Muscle layer of duodenum (tissue), 2 donors: ENCODE measurements around the gene SLC26A11.
"Not testable (repeated sequence)": the region's sequence is repeated elsewhere in the genome, so short reads cannot be mapped to it uniquely, and the experiment has no call there.

Experiments
- H3K27ac ChIP-seq: one replicate; pipeline ENCODE4 v1.7.0; 2013; ENCODE audit warnings: mild to moderate bottlenecking, low read length
- H3K27me3 ChIP-seq: one replicate; pipeline ENCODE4 v1.7.0; 2013; ENCODE audit warnings: low read depth, mild to moderate bottlenecking, control low read depth, low read length
- H3K36me3 ChIP-seq, 2 donors: one replicate each; pipeline ENCODE4 v1.7.0; 2013; ENCODE audit warnings: low read length in 2 of 2, control low read depth in 1 of 2, mild to moderate bottlenecking in 1 of 2; ENCODE audit not compliant: insufficient read depth in 2 of 2, control insufficient read depth in 1 of 2
- H3K4me1 ChIP-seq, 2 donors: one replicate each; pipeline ENCODE4 v1.7.0; 2013; ENCODE audit warnings: low read length in 2 of 2, mild to moderate bottlenecking in 2 of 2, control low read depth in 1 of 2, moderate library complexity in 1 of 2; ENCODE audit not compliant: insufficient read depth in 2 of 2, control insufficient read depth in 1 of 2
- H3K4me3 ChIP-seq, 2 donors: one replicate each; pipeline ENCODE4 v1.7.0; 2013; ENCODE audit warnings: low read length in 2 of 2, low read depth in 1 of 2, mild to moderate bottlenecking in 1 of 2
- H3K9me3 ChIP-seq, 2 donors: one replicate each; pipeline ENCODE4 v1.7.0; 2013; ENCODE audit warnings: low read length in 2 of 2, control low read depth in 1 of 2, mild to moderate bottlenecking in 1 of 2; ENCODE audit not compliant: control insufficient read depth in 1 of 2
- donor health status: healthy.

Gene SLC26A11

DNA sequence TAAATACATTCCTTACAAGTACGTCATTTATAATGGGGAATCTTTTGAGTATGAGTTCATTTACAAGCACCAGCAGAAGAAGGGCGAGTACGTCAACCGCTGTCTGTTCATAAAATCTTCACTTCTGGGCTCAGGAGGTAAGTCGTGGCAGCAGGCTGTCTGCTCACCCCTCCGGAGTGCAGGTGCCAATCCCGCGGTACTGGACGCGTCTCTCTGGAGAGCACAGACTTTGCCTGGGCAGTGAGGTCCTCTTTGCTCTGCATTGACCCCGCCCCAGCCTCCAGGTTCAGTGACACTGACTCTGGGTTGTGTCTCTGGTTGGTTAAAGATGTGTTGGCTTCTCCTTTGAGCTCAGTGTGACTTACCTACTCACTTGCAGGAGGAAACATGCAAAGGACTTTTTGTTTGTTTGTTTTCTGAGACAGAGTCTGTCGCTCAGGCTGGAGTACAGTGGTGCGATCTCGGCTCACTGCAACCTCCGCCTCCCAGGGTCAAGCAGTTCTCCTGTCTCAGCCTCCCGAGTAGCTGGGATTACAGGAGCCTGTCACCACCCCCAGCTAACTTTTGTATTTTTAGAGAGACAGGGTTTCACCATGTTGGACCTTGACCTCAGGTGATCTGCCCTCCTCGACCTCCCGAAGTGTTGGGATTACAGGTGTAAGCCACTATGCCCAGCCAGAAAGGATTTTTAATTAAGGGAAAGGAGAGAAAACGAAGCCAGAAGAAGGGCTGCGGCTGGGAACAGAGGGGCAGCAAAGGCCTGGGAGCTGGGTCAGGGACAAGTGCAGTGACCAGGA is 71.7 kb downstream of the SLC26A11 start:
- Histone ChIP-seq H3K4me3 (no peak overlapping the region), H3K9me3 (no peaks in the 10 kb centered on the region), H3K36me3 (peaks cover 59 to 82% of the 10 kb centered on the region in 2 donors), H3K27me3 (no peaks in the 10 kb centered on the region), H3K4me1 (no peaks in the 10 kb centered on the region), H3K27ac (no peak overlapping the region)

DNA sequence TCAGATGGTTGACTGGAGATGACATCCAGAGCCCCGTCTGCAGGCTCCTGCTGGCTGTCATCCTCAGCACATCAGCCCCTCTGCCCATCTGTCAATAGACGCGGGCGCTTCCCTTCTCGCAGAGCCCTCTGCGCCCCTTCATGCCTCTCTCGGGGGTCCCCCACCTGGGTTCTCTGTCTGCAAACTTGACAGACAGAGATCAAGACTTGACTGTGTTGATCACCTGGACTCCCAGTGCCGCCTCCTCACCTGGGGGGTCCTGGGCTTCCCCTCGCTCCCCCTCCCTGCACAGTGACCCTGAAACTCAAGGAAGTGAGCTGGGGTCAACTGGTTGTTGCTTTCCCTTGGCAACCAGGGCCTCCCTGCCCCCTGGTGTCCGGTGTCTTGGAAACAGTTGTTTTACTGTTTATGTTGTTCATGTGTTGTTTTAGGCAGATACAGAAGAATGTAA is 72.3 kb downstream of the SLC26A11 start:
- H3K27me3 ChIP-seq: no peaks in the 10 kb centered on the region
- H3K36me3 ChIP-seq: peaks cover 59 to 84% of the 10 kb centered on the region in 2 donors
- no peak overlapping the region for H3K27ac ChIP-seq
- H3K4me3 ChIP-seq: no peak overlapping the region
- H3K9me3 ChIP-seq: no peaks in the 10 kb centered on the region
- H3K4me1 ChIP-seq: no peaks in the 10 kb centered on the region

DNA sequence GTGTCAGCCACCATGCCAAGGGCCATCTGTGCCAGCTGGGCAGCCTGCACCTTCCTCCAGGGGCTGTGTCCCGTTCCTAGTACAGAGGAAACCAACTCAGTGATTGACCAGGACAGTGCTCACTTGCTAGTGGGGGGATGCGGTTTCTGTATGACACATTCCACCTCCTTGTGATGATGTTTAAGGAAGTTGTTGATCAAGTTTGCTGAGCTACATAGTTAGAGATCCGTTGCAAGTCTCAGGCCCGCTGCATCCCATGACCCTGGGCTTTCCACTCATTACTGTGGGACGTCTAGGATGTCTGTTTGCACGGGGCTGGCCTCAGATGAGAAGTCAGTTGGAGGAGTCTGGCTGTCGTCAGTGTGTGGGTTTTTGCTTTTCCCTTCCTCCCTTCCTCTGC is 74.0 kb downstream of the SLC26A11 start:
- Histone ChIP-seq H3K4me3 (no peak overlapping the region), H3K36me3 (peaks cover 63 to 85% of the 10 kb centered on the region in 2 donors), H3K4me1 (no peaks in the 10 kb centered on the region), H3K27me3 (no peaks in the 10 kb centered on the region), H3K9me3 (no peaks in the 10 kb centered on the region), H3K27ac (no peak overlapping the region)

DNA sequence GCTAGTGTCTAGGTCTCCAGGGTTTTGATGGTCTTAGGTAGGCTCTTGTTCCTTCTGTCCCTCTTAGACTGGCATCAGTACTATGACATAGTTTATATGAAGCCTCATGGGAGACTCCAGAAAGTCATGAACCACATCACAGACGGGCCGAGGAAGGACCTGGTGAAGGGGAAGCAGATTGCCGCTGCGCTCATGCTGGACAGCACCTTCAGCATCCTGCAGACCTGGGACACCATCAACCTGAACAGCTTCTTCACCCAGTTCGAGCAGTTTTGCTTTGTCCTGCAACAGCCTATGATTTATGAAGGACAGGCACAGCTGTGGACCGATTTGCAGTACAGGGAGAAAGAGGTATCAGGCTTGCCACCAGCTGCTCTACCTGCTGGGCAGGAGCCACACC is 74.4 kb downstream of the SLC26A11 start:
- no peaks in the 10 kb centered on the region for H3K9me3 ChIP-seq
- peaks cover 61 to 83% of the 10 kb centered on the region in 2 donors for H3K36me3 ChIP-seq

DNA sequence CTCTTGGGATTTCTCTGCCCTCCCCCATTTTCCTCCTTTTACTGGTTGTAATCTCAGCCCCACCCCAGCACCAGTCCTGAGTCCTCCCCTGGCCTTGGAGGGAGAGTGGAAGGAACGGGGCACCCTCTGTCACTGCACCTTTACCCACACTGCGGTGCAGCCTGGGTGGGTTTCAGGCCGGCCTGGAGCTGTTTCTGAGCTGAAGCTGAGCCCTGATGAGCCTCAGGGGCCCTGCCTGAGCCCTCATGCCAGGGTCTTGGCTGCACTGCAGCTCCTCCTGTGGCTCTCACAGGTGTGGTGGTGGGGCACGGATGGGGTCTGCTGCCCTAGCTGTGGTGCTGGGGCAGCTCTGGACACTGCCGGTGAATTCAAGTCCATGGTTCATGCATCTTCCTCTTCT is 74.9 kb downstream of the SLC26A11 start:
- Histone ChIP-seq H3K4me1 (no peaks in the 10 kb centered on the region), H3K9me3 (no peaks in the 10 kb centered on the region), H3K27ac (no peak overlapping the region), H3K4me3 (no peak overlapping the region), H3K27me3 (no peaks in the 10 kb centered on the region), H3K36me3 (peaks cover 56 to 83% of the 10 kb centered on the region in 2 donors)

More for the DNA sequence above, 74.4 kb downstream of the SLC26A11 start:
- no peak overlapping the region for H3K27ac ChIP-seq
- H3K4me1 ChIP-seq: no peaks in the 10 kb centered on the region
- no peaks in the 10 kb centered on the region for H3K27me3 ChIP-seq
- H3K4me3 ChIP-seq: no peak overlapping the region

DNA sequence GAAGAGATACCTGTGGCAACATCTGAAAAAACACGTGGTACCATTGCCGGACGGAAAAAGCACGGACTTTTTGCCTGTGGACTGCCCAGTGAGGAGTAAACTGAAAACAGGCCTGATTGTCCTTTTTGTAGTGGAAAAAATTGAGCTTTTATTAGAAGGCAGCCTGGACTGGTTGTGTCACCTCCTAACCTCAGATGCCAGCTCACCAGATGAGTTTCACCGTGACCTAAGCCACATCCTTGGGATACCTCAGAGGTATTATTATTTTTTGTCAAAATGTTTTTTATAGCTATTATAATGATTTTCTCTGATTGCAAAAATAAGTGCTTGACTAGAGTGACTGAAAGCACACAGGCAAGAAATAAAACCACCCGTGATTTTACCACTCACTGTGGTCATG is 75.3 kb downstream of the SLC26A11 start:
- Histone ChIP-seq H3K9me3 (no peaks in the 10 kb centered on the region), H3K4me1 (no peaks in the 10 kb centered on the region), H3K27me3 (no peaks in the 10 kb centered on the region), H3K36me3 (peaks cover 52 to 83% of the 10 kb centered on the region in 2 donors), H3K27ac (no peak overlapping the region), H3K4me3 (no peak overlapping the region)

DNA sequence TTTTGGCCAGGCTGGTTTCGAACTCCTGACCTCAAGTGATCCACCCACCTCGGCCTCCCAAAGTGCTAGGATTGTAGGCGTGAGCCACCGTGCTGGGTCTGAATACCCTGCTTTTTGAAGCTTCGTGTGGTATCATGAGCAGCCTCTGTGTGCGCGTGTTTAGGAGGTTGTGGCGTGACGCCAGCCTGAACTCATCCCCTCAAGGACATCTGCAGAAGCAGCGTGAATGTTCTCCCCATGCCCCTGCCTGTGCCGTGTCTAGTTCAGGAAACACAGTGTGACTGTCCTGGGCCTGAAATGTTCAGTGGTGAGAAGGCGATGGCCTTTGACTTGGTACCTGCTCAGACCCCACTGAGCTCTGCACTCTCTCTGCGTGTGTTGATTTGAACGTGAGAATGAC is 76.0 kb downstream of the SLC26A11 start:
- Histone ChIP-seq H3K9me3 (no peaks in the 10 kb centered on the region), H3K27ac (no peak overlapping the region), H3K4me3 (no peak overlapping the region), H3K27me3 (no peaks in the 10 kb centered on the region), H3K4me1 (no peaks in the 10 kb centered on the region), H3K36me3 (peaks cover 51 to 83% of the 10 kb centered on the region in 2 donors)

DNA sequence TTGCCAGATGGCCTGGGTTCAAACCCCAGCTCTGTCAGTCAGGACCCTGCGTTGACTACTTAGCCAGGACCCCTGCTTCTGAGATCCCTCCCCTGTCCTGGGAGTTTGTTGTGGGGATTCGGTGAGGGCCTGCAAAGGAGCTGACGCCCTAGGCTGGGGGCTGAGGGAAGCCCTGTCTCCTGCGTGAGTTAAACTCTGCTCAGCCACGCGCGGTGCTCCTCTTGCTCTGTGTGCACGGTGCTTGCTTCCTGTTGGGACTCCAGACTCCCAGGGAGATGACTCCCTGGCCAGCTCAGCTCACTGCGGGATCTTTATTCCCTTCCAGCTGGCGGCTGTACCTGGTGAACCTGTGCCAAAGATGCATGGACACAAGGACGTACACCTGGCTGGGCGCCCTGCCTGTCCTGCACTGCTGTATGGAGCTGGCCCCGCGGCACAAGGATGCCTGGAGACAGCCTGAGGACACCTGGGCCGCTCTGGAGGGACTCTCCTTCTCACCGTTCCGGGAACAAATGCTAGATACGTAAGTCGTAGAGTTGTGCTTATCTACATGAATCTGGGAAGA is 77.9 kb downstream of the SLC26A11 start:
- H3K4me1 ChIP-seq: no peaks in the 10 kb centered on the region
- no peak overlapping the region for H3K4me3 ChIP-seq
- peaks cover 0 to 3% of the 10 kb centered on the region in 2 donors for H3K9me3 ChIP-seq
- peaks cover 50 to 87% of the 10 kb centered on the region in 2 donors for H3K36me3 ChIP-seq
- H3K27ac ChIP-seq: no peak overlapping the region
- H3K27me3 ChIP-seq: no peaks in the 10 kb centered on the region

DNA sequence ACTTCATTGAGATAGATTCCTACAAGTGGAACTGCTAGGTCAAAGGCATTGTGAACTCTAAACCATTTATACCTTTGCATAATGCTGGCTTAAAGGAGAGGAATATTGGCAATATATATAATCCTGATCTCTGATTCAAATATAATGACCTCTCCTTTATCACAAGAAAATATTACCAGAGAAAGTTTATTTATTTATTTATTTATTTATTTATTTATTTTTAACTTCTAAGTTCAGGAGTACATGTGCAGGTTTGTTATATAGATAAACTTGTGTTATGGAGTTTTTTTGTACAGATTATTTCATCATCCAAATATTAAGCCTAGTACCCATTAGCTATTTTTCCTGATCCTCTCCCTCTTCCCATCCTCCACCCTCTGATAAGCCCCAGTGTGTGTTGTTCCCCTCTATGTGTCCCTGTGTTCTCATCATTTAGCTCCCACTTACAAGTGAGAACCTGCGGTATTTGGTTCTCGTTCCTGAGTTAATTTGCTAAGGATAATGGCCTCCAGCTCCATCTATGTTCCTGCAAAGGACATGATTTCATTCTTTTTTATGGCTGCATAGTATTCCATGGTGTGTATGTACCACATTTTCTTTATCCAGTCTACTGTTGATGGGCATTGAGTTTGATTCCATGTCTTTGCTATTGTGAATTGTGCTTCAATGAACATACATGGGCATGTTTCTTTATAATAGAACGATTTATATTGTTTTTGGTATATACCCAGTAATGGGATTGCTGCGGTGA is 79.3 kb downstream of the SLC26A11 start:
- not testable (repeated sequence) for H3K27me3 ChIP-seq, H3K4me1 ChIP-seq, H3K9me3 ChIP-seq, H3K27ac ChIP-seq, H3K4me3 ChIP-seq
- peaks cover 45 to 90% of the 10 kb centered on the region in 2 donors for H3K36me3 ChIP-seq

DNA sequence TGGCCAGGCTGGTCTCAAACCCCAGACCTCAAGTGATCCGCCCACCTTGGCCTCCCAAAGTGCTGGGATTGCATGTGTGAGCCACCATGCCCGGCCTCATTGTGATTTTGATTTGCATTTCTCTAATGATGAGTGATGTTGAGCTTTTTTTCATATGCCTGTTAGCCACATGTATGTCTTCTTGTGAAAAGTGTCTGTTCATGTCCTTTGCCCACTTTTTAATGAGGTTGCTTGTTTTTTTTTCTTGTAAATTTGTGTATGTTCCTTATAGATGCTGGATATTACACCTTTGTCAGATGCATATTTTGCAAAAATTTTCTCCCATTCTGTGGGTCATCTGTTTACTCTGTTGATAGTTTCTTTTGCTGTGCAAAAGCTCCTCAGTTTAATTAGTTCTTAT is 80.5 kb downstream of the SLC26A11 start:
- not testable (repeated sequence) for H3K4me1 ChIP-seq, H3K27ac ChIP-seq, H3K27me3 ChIP-seq, H3K9me3 ChIP-seq, H3K4me3 ChIP-seq
- peaks cover 33 to 90% of the 10 kb centered on the region in 2 donors for H3K36me3 ChIP-seq
